Common myeloid progenitor, CD34-positive (primary cell): ENCODE measurements around the gene C6orf120. TPM values are rescaled to one million over a fixed set of nuclear protein-coding genes. Genes with fewer than 3 reads are reported as not detected.
A peak's percentile ranks its signal among the peaks of the same experiment; 100 is the strongest.

Experiments used
- CTCF ChIA-PET: fragments of 350-600 bp; sonication (Branson Sonifier 250); formaldehyde crosslinking; loops from one replicate; lab custom pipeline; 2021; ENCODE audit warnings: antibody characterized with exemption; lab: Charles Lee
- POLR2A ChIA-PET: fragments of 350-600 bp; sonication (Branson Sonifier 250); formaldehyde crosslinking; loops from one replicate; lab custom pipeline; 2021; ENCODE audit warnings: antibody characterized with exemption; lab: Charles Lee
- DNase-seq, 3 donors: peaks; one replicate each; pipeline versions ENCODE4 v3.0.0 to v3.0.0-alpha.2; 2013
- H3K27ac ChIP-seq, 2 experiments: 1 replicate in 1 of 2; 2 replicates in 1 of 2; pipeline ENCODE4 v1.7.0; 2013; ENCODE audit warnings: inconsistent platforms in 2 of 2, low read length in 2 of 2, mild to moderate bottlenecking in 2 of 2, low read depth in 1 of 2, moderate library complexity in 1 of 2; ENCODE audit not compliant: severe bottlenecking in 2 of 2, insufficient read depth in 1 of 2, poor library complexity in 1 of 2
- H3K27me3 ChIP-seq, 5 experiments: replicated peaks in 2 of 5; 1 replicate in 3 of 5; 2 replicates in 2 of 5; pipeline versions ENCODE4 v1.6.1 to v1.7.0; 2013; ENCODE audit warnings: low read length in 4 of 5, mild to moderate bottlenecking in 2 of 5, moderate library complexity in 2 of 5, inconsistent platforms in 1 of 5; ENCODE audit not compliant: insufficient read depth in 5 of 5, control insufficient read depth in 4 of 5
- H3K36me3 ChIP-seq, 4 experiments: 1 replicate in 2 of 4; 2 replicates in 2 of 4; pipeline versions ENCODE4 v1.6.1 to v1.7.0; 2013; ENCODE audit warnings: low read length in 3 of 4, control low read depth in 1 of 4, mild to moderate bottlenecking in 1 of 4; ENCODE audit not compliant: control insufficient read depth in 4 of 4, insufficient read depth in 4 of 4
- H3K4me1 ChIP-seq, 4 experiments: 1 replicate in 3 of 4; 2 replicates in 1 of 4; pipeline versions ENCODE4 v1.6.1 to v1.7.1; 2013; ENCODE audit warnings: low read length in 3 of 4, mild to moderate bottlenecking in 3 of 4, control low read depth in 1 of 4, inconsistent platforms in 1 of 4, moderate library complexity in 1 of 4; ENCODE audit not compliant: control insufficient read depth in 4 of 4, insufficient read depth in 4 of 4; ENCODE audit errors: control extremely low read depth in 1 of 4
- H3K4me3 ChIP-seq, 7 experiments: 1 replicate in 4 of 7; 2 replicates in 3 of 7; pipeline versions ENCODE4 v1.5.1 to v1.7.0; 2013; ENCODE audit warnings: mild to moderate bottlenecking in 7 of 7, low read length in 6 of 7, moderate library complexity in 6 of 7, inconsistent platforms in 2 of 7, low read depth in 2 of 7, control low read depth in 1 of 7; ENCODE audit not compliant: insufficient read depth in 4 of 7, control insufficient read depth in 1 of 7; ENCODE audit errors: extremely low read depth in 1 of 7
- H3K9me3 ChIP-seq, 5 experiments: 1 replicate in 4 of 5; 2 replicates in 1 of 5; pipeline versions ENCODE4 v1.6.1 to v1.7.1; 2013; ENCODE audit warnings: low read length in 4 of 5, mild to moderate bottlenecking in 2 of 5, inconsistent platforms in 1 of 5, low read depth in 1 of 5, moderate library complexity in 1 of 5; ENCODE audit not compliant: control insufficient read depth in 4 of 5, insufficient read depth in 2 of 5; ENCODE audit errors: control extremely low read depth in 1 of 5
- whole genome bisulfite sequencing: methylation state at CpG from one replicate; pipeline ENCODE4 v1.1.5; 2013; ENCODE audit not compliant: insufficient coverage; 5-methylcytosine and 5-hydroxymethylcytosine counted together
- polyA plus RNA-seq: library from polyadenylated mRNA; unstranded; fragments of 120-200 nt; gene quantifications from one replicate; pipeline ENCODE4 v1.2.1, GENCODE V29; 2013

Gene C6orf120
- polyA plus RNA-seq, result 11.2 TPM

DNA sequence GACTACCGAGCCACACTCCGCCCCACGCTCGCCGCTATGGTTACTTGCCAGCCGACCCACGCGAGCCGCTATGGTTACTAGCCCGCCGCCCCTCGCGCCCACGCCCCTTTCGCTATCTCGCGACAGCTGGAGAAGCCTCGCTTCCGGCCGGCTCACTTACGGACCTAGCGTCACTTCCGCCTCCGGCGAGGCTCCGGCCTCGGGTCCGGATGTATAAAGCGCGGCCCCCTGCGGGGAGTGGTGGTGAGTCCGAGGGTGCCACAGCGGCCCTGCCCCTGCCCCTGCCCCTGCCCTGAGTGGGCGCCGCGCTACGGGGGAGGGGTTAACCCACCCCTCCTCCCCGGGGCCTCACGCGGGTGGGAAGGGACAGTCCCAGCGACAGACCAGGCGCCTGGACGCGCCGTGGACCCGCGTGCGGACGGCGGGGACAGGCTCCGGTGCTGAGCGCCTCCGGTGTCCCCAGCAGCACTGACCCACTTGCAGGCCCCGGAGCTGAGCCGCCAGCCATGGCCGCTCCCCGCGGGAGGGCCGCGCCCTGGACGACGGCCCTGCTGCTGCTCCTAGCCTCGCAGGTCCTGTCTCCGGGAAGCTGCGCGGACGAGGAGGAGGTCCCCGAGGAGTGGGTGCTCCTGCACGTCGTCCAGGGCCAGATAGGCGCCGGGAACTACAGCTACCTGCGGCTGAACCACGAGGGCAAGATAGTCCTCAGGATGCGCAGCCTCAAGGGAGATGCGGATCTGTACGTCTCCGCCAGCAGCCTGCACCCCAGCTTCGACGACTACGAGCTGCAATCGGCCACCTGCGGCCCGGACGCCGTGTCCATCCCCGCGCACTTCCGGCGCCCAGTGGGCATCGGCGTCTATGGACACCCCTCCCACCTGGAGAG is at the start of gene C6orf120, which contains the start of gene WDR27:
Gene C6orf120 (plus strand): TSS at position 173 of the 886 bp plus-strand sequence. CDS start 334 bp downstream, at position 507.
Gene WDR27 (minus strand): TSS at position 76 of the 886 bp plus-strand sequence. CDS start 13,024 bp downstream, outside the sequence.
- H3K4me1 ChIP-seq, result peaks cover 15 to 32% (median 23%) of the 10 kb centered on the region in 4 experiments
- CTCF ChIA-PET, result interaction anchor here (1.1 to 3.3 kb wide), 7 partner anchors 9 to 50 kb away, joined by 3 to 14 read pairs (median 3); no protein-coding TSS in a partner anchor
- WGBS, result 0% methylated on average over 88 of the region's 92 CpGs
- no peaks in the 10 kb centered on the region for H3K27me3 ChIP-seq
- H3K4me3 ChIP-seq, result peak within 1 kb of the TSS; percentile 86 to 98 (median 92)
- H3K27ac ChIP-seq, result peak within 1 kb of the TSS; percentile 75 to 91
- peaks cover 2 to 38% (median 15%) of the 10 kb centered on the region in 4 experiments for H3K36me3 ChIP-seq
- H3K9me3 ChIP-seq, result no peaks in the 10 kb centered on the region
- DNase-seq, result peak; percentile 97 to 99 (median 99)
- POLR2A ChIA-PET, result interaction anchor here (1.1 to 2.4 kb wide), 4 partner anchors 8 to 49 kb away, joined by 4 to 17 read pairs (median 6); partner anchors contain the start of genes DYNLT2, ERMARD and PHF10

GRCh38 chr6:169652896-169653295 is 49.0 kb upstream of the C6orf120 start:
- peaks cover 5 to 30% (median 9%) of the 10 kb centered on the region in 4 experiments for H3K36me3 ChIP-seq
- H3K27me3 ChIP-seq, result no peaks in the 10 kb centered on the region
- no peak overlapping the region for H3K27ac ChIP-seq
- 98% methylated on average over 10 of the region's 11 CpGs for whole genome bisulfite sequencing
- H3K9me3 ChIP-seq, result no peaks in the 10 kb centered on the region
- H3K4me3 ChIP-seq, result no peak overlapping the region
- peaks cover 0 to 7% (median 4%) of the 10 kb centered on the region in 4 experiments for H3K4me1 ChIP-seq
- ChIA-PET CTCF (no interaction called here), POLR2A (no interaction called here)
- no peak for DNase-seq

GRCh38 chr6:169653691-169654090 is 48.2 kb upstream of the C6orf120 start:
- no peaks in the 10 kb centered on the region for H3K9me3 ChIP-seq
- peaks cover 5 to 34% (median 13%) of the 10 kb centered on the region in 4 experiments for H3K36me3 ChIP-seq
- H3K4me1 ChIP-seq, result peaks cover 0 to 7% (median 4%) of the 10 kb centered on the region in 4 experiments
- CTCF ChIA-PET, result no interaction called here
- WGBS, result 96% methylated on average over 6 of the region's 6 CpGs
- H3K4me3 ChIP-seq, result no peak overlapping the region
- no peak overlapping the region for H3K27ac ChIP-seq
- DNase-seq, result no peak
- no peaks in the 10 kb centered on the region for H3K27me3 ChIP-seq
- POLR2A ChIA-PET, result no interaction called here

- Histone ChIP-seq H3K27me3 (no peaks in the 10 kb centered on the region), H3K36me3 (peaks cover 5 to 44% (median 18%) of the 10 kb centered on the region in 4 experiments), H3K4me3 (peak overlapping the region; percentile 40 to 83 (median 58)), H3K4me1 (peaks cover 0 to 7% (median 4%) of the 10 kb centered on the region in 4 experiments), H3K9me3 (no peaks in the 10 kb centered on the region), H3K27ac (no peak overlapping the region)
- peak; percentile 73 to 91 (median 86) for DNase-seq
- WGBS, result 41% methylated on average over 46 of the region's 46 CpGs
- ChIA-PET POLR2A (interaction anchor here (0.9 kb wide), 1 partner anchor 97 kb away, joined by 3 read pairs; no protein-coding TSS in a partner anchor), CTCF (interaction anchor here (1.2 kb wide), 1 partner anchor 135 kb away, joined by 4 read pairs; no protein-coding TSS in a partner anchor)
Measured at GRCh38 chr6:169654598-169655391, 47.1 kb upstream of the C6orf120 start.

- peaks cover 0 to 7% (median 4%) of the 10 kb centered on the region in 4 experiments for H3K4me1 ChIP-seq
- 96% methylated on average over 16 of the region's 23 CpGs for WGBS
- H3K4me3 ChIP-seq, result no peak overlapping the region
- CTCF ChIA-PET, result interaction anchor here (0.6 kb wide), 1 partner anchor 1726 kb away, joined by 3 read pairs; no protein-coding TSS in a partner anchor
- no peak overlapping the region for H3K27ac ChIP-seq
- no peaks in the 10 kb centered on the region for H3K9me3 ChIP-seq
- no peaks in the 10 kb centered on the region for H3K27me3 ChIP-seq
- H3K36me3 ChIP-seq, result peaks cover 6 to 52% (median 23%) of the 10 kb centered on the region in 4 experiments
- DNase-seq, result no peak
- POLR2A ChIA-PET, result no interaction called here
Measured at GRCh38 chr6:169656546-169657283, 45.2 kb upstream of the C6orf120 start.

DNA sequence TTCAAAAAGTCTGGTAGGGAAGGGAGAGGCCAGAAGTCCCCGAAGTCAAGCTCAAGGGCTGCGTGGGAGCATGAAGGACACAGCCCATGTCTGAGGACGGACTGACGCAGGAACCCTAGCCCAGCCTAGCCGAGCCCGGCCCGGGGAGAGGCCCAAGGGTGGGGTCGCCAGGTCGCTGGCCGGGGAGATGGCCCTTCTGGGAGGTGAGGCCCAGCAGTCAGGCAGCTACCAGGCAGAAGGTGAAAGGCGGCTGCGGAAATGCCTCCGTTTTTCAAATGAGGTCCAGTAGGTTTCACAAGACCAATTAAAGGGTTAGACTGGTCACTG is 44.7 kb upstream of the C6orf120 start:
- Histone ChIP-seq H3K4me3 (no peak overlapping the region), H3K9me3 (no peaks in the 10 kb centered on the region), H3K27me3 (no peaks in the 10 kb centered on the region), H3K27ac (no peak overlapping the region), H3K36me3 (peaks cover 8 to 52% (median 23%) of the 10 kb centered on the region in 4 experiments), H3K4me1 (peaks cover 0 to 7% (median 4%) of the 10 kb centered on the region in 4 experiments)
- no peak for DNase-seq
- POLR2A ChIA-PET, result no interaction called here
- WGBS, result 98% methylated on average over 13 of the region's 13 CpGs
- CTCF ChIA-PET, result no interaction called here
